ENCODE measurements around the gene SYTL2. TPM values are rescaled to one million over a fixed set of nuclear protein-coding genes. Genes with fewer than 3 reads are reported as not detected.

Gene SYTL2
- total RNA-seq, 1 donor: 19.9 TPM

DNA sequence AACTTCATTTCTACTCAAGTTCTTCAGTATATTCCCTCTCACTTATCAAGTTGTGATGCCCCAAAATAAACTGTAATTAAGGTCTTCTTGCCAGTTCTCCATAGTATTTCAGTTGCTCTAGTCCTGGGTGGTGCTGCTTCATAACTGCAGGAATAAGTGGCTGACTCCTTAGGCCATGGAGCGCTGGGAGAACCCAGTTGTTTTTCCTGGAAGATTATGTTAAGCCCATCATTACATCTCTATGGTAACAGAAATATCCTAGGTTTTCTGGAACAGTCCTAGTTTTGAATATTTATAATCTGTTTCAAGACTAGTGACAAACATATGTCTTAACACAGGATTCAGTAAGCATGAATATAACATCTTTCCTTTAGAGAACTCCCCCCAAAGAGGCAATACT lies 7.6 kb downstream of the SYTL2 start:
- no peak overlapping the region for H3K4me2 ChIP-seq (ENCODE audit: insufficient read depth, low read length)
- no peaks in the 10 kb centered on the region for H4K20me1 ChIP-seq (ENCODE audit: insufficient read depth, low read length)
- DNase-seq (ENCODE audit: insufficient read length, low spot score, missing footprints): no peak
- no peaks in the 10 kb centered on the region for H3K79me2 ChIP-seq (ENCODE audit: insufficient read depth, low read length)
- no peaks in the 10 kb centered on the region for H3K4me1 ChIP-seq (ENCODE audit: insufficient read depth, low read length)
- no peaks in the 10 kb centered on the region for H3K27me3 ChIP-seq (ENCODE audit: insufficient read depth, low read length)
- TF ChIP-seq CTCF (IDR thresholded peaks at IDR 0.05; ENCODE audit: extremely low read depth, low read depth, low read length): no peak
- no peak overlapping the region for H3K4me3 ChIP-seq (ENCODE audit: insufficient read depth, low read length)
- no peaks in the 10 kb centered on the region for H3K9me3 ChIP-seq (ENCODE audit: low read depth, low read length)
- no peaks in the 10 kb centered on the region for H3K36me3 ChIP-seq (ENCODE audit: insufficient read depth, low read length)
- no peak overlapping the region for H3K27ac ChIP-seq (ENCODE audit: low read depth, low read length)
- no peak overlapping the region for H2AFZ ChIP-seq (ENCODE audit: low read length)

DNA sequence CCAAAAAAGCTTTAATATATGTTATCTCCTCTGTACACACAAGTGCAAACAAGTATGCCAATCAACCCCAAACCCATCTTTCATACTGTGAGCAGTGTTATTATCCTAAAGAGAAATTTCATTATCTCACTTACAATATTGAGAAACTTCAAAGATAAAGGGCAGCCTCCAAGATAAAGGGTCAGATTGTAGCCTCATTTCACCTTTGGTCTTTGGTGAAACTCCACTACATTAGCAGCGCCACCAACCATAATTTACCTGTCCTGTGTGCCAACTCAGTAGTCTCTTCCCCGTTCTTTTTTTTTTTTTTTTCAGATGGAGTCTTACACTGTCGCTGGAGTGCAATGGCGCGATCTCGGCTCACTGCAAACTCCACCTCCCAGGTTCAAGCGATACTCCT lies 9.4 kb downstream of the SYTL2 start:
- DNase-seq (ENCODE audit: insufficient read length, low spot score, missing footprints): no peak
- H3K4me3 ChIP-seq (ENCODE audit: insufficient read depth, low read length): no peak overlapping the region
- H3K4me1 ChIP-seq (ENCODE audit: insufficient read depth, low read length): no peaks in the 10 kb centered on the region
- no peaks in the 10 kb centered on the region for H3K27me3 ChIP-seq (ENCODE audit: insufficient read depth, low read length)
- no peak for TF ChIP-seq CTCF (IDR thresholded peaks at IDR 0.05; ENCODE audit: extremely low read depth, low read depth, low read length)
- H3K36me3 ChIP-seq (ENCODE audit: insufficient read depth, low read length): no peaks in the 10 kb centered on the region
- no peak overlapping the region for H3K4me2 ChIP-seq (ENCODE audit: insufficient read depth, low read length)
- no peaks in the 10 kb centered on the region for H4K20me1 ChIP-seq (ENCODE audit: insufficient read depth, low read length)
- no peaks in the 10 kb centered on the region for H3K79me2 ChIP-seq (ENCODE audit: insufficient read depth, low read length)
- no peak overlapping the region for H3K27ac ChIP-seq (ENCODE audit: low read depth, low read length)
- H3K9me3 ChIP-seq (ENCODE audit: low read depth, low read length): no peaks in the 10 kb centered on the region
- no peak overlapping the region for H2AFZ ChIP-seq (ENCODE audit: low read length)

DNA sequence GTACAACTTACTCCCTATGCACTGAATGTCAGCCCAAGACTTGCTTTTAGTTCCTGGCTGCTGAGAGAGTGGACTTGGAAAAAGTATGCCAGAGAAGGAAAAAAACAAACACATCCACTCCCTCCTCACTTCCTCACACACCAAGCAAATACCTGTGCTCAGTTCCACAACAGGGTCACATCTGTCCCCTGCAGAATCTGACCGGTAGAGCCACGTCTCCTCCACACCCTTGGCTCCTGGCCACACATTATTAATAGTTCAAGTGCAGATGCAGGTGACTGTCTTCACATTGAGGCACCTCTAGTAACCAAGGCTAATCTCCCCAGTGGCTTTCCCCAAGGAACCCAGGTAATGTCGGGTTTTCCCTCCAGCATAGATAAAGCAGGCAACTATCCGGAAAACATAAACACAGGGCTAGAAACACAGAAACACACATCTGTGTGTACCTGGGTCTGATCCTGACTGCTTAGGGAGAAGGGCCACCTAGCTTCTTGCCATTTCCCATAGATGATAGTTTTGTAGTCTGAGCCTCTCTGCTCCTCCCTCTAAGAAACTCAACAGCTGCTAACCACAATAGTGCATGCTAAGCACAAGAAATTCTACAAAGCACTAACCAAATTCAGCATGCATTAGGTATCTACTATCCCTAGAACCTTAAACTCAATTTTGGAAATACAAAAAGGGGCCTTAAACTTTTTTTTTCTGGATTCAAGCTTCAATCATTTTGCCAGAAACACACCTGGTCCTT lies 10.2 kb downstream of the SYTL2 start:
- no peaks in the 10 kb centered on the region for H4K20me1 ChIP-seq (ENCODE audit: insufficient read depth, low read length)
- H3K27ac ChIP-seq (ENCODE audit: low read depth, low read length): no peak overlapping the region
- H3K27me3 ChIP-seq (ENCODE audit: insufficient read depth, low read length): no peaks in the 10 kb centered on the region
- H3K4me2 ChIP-seq (ENCODE audit: insufficient read depth, low read length): no peak overlapping the region
- TF ChIP-seq CTCF (IDR thresholded peaks at IDR 0.05; ENCODE audit: extremely low read depth, low read depth, low read length): no peak
- no peaks in the 10 kb centered on the region for H3K4me1 ChIP-seq (ENCODE audit: insufficient read depth, low read length)
- H3K79me2 ChIP-seq (ENCODE audit: insufficient read depth, low read length): no peaks in the 10 kb centered on the region
- H3K36me3 ChIP-seq (ENCODE audit: insufficient read depth, low read length): no peaks in the 10 kb centered on the region
- H3K9me3 ChIP-seq (ENCODE audit: low read depth, low read length): no peaks in the 10 kb centered on the region
- no peak overlapping the region for H2AFZ ChIP-seq (ENCODE audit: low read length)
- DNase-seq (ENCODE audit: insufficient read length, low spot score, missing footprints): no peak
- no peak overlapping the region for H3K4me3 ChIP-seq (ENCODE audit: insufficient read depth, low read length)

- Histone ChIP-seq H3K79me2 (ENCODE audit: insufficient read depth, low read length) (no peaks in the 10 kb centered on the region), H3K27me3 (ENCODE audit: insufficient read depth, low read length) (no peaks in the 10 kb centered on the region), H3K4me3 (ENCODE audit: insufficient read depth, low read length) (no peak overlapping the region), H3K9me3 (ENCODE audit: low read depth, low read length) (no peaks in the 10 kb centered on the region), H3K4me1 (ENCODE audit: insufficient read depth, low read length) (no peaks in the 10 kb centered on the region), H3K36me3 (ENCODE audit: insufficient read depth, low read length) (no peaks in the 10 kb centered on the region), H2AFZ (ENCODE audit: low read length) (no peak overlapping the region), H3K4me2 (ENCODE audit: insufficient read depth, low read length) (no peak overlapping the region), H4K20me1 (ENCODE audit: insufficient read depth, low read length) (no peaks in the 10 kb centered on the region), H3K27ac (ENCODE audit: low read depth, low read length) (no peak overlapping the region)
- no peak for TF ChIP-seq CTCF (IDR thresholded peaks at IDR 0.05; ENCODE audit: extremely low read depth, low read depth, low read length)
- no peak for DNase-seq (ENCODE audit: insufficient read length, low spot score, missing footprints)
These were observed 11.8 kb downstream of the SYTL2 start for GRCh38 chr11:85799142-85799541.
